Small intestine (tissue), 7 donors: ENCODE measurements around the gene DNER. TPM values are rescaled to one million over a fixed set of nuclear protein-coding genes. Genes with fewer than 3 reads are reported as not detected.

Source experiments
- DNase-seq, 2 donors: peaks; one replicate each; pipeline versions ENCODE4 v3.0.0 to v3.0.0-alpha.2; 2013
- FAIRE-seq: peaks from 2 replicates; lab custom pipeline; 2012; peaks lifted over from hg19 to GRCh38; lab: Jason Lieb, UNC
- H3K27ac ChIP-seq, 3 donors: one replicate each; pipeline ENCODE4 v1.5.1; 2013; ENCODE audit warnings: low read length in 2 of 3, mild to moderate bottlenecking in 2 of 3, control low read depth in 1 of 3, inconsistent platforms in 1 of 3, low read depth in 1 of 3, moderate library complexity in 1 of 3
- H3K27me3 ChIP-seq, 3 donors: one replicate each; pipeline ENCODE4 v1.6.1; 2013; ENCODE audit warnings: low read length in 3 of 3, inconsistent platforms in 1 of 3; ENCODE audit not compliant: control insufficient read depth in 3 of 3, insufficient read depth in 3 of 3
- H3K36me3 ChIP-seq, 3 donors: one replicate each; pipeline ENCODE4 v1.6.1; 2013; ENCODE audit warnings: low read length in 3 of 3, inconsistent platforms in 1 of 3, low read depth in 1 of 3, mild to moderate bottlenecking in 1 of 3, moderate library complexity in 1 of 3; ENCODE audit not compliant: control insufficient read depth in 3 of 3, insufficient read depth in 2 of 3
- H3K4me1 ChIP-seq, 3 donors: one replicate each; pipeline ENCODE4 v1.6.1; 2013; ENCODE audit warnings: low read length in 2 of 3, inconsistent platforms in 1 of 3, low read depth in 1 of 3, mild to moderate bottlenecking in 1 of 3, moderate library complexity in 1 of 3; ENCODE audit not compliant: control insufficient read depth in 3 of 3, insufficient read depth in 2 of 3
- H3K4me3 ChIP-seq, 3 donors: one replicate each; pipeline ENCODE4 v1.5.1; 2013; ENCODE audit warnings: low read length in 3 of 3, control low read depth in 1 of 3, inconsistent platforms in 1 of 3, low read depth in 1 of 3, mild to moderate bottlenecking in 1 of 3, moderate library complexity in 1 of 3
- H3K9me3 ChIP-seq, 2 donors: one replicate each; pipeline ENCODE4 v1.6.1; 2013; ENCODE audit warnings: low read depth in 1 of 2, low read length in 1 of 2; ENCODE audit not compliant: control insufficient read depth in 2 of 2, insufficient read depth in 1 of 2
- WGBS, 3 donors: extraction: QIAGEN DNeasy Blood & Tissue Kit; methylation state at CpG; one replicate each; pipeline ENCODE4 v1.1.7; 2013; 5-methylcytosine and 5-hydroxymethylcytosine counted together
- polyA plus RNA-seq, 4 donors: library from polyadenylated mRNA; stranded (reverse) in 3 of 4; unstranded in 1 of 4; fragments of 200-250 nt in 3 of 4; fragments of 120-200 nt in 1 of 4; gene quantifications; one replicate each; pipeline versions ENCODE4 v1.2.1 to v1.2.3, GENCODE V29; 2013
- donor health status: healthy with polysubstance abuse.
- donor health status: control.
- donor health status: control.
- donor health status: Bipolar disorder and iron deficiency.
- donor health status: healthy.

The DNER gene
- polyA plus RNA-seq, 4 donors: 0.99 to 2.4 TPM; not detected in 2

DNA sequence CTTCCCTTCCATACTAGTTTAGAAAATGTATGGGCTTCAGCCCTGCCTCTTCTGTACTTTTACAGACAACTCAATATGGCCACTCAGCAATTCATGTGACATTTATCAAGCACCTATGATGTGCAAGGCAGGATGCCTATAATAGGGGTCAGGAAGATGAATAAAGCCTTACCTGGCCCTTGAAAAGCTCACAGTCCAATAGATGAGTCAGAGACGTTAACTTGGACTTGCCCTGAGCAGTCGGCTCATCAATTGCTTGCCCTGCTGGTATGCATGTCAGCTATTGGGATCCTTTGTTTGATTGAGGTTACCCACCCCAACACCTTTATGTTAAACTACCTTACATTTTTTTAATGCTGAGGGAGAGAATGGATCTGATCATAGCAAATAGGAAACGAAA, 116.1 kb downstream of the DNER start:
- H3K27ac ChIP-seq: no peak overlapping the region
- DNase-seq (no peak), FAIRE-seq (no peak)
- H3K4me3 ChIP-seq: no peak overlapping the region
- WGBS, 3 donors: 49 to 79% (median 56%) methylated on average over 3 of the region's 3 CpGs
- H3K36me3 ChIP-seq: no peaks in the 10 kb centered on the region
- no peaks in the 10 kb centered on the region for H3K27me3 ChIP-seq
- no peaks in the 10 kb centered on the region for H3K9me3 ChIP-seq
- H3K4me1 ChIP-seq: no peaks in the 10 kb centered on the region

DNA sequence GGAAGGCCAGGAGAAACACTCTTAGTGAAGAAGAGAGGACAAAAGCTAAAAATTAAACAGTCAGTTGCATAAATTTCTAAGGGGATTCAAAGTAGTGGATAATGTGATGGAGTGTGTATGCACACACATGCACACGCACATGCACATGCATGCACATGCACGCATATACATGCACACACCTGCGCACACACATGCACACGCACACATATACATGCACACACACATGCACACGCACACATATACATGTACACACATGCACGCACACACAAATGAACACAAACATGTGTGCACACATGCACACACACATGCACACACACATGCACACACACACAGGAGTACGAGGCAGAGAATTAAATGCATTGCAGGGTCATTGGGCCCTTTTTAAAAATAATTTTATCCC, 117.6 kb downstream of the DNER start:
- no peaks in the 10 kb centered on the region for H3K9me3 ChIP-seq
- no peaks in the 10 kb centered on the region for H3K4me1 ChIP-seq
- FAIRE-seq (no peak), DNase-seq (no peak)
- no peak overlapping the region for H3K27ac ChIP-seq
- H3K36me3 ChIP-seq: no peaks in the 10 kb centered on the region
- no peak overlapping the region for H3K4me3 ChIP-seq
- 60 to 84% (median 63%) methylated on average over 7 of the region's 7 CpGs for WGBS, 3 donors
- no peaks in the 10 kb centered on the region for H3K27me3 ChIP-seq

DNA sequence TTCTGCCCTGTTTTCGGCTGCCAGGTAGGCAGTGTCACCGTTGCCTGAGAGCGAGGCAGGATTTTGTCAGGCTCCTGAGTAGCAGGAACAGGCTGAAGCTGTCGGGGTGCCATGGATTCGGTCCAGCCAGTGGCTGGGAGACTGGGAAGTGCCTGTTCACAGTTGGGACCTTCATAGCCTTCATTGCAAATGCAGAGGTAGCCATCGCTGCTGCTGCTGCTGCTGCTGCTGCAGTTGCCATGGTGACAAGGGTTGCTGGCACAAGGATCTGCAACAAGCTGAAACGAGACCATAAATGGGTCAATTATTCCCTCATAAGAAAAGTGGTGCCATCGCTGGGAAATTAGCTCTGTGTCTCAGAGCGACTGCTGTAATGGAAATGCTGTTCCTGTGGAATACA, 122.7 kb downstream of the DNER start:
- no peak overlapping the region for H3K27ac ChIP-seq
- DNase-seq (no peak), FAIRE-seq (no peak)
- peaks cover 0 to 3% (median 0%) of the 10 kb centered on the region in 3 donors for H3K27me3 ChIP-seq
- no peaks in the 10 kb centered on the region for H3K9me3 ChIP-seq
- WGBS, 3 donors: 69 to 75% (median 72%) methylated on average over 9 of the region's 9 CpGs
- H3K4me3 ChIP-seq: no peak overlapping the region
- no peaks in the 10 kb centered on the region for H3K36me3 ChIP-seq
- peaks cover 0 to 3% (median 0%) of the 10 kb centered on the region in 3 donors for H3K4me1 ChIP-seq

DNA sequence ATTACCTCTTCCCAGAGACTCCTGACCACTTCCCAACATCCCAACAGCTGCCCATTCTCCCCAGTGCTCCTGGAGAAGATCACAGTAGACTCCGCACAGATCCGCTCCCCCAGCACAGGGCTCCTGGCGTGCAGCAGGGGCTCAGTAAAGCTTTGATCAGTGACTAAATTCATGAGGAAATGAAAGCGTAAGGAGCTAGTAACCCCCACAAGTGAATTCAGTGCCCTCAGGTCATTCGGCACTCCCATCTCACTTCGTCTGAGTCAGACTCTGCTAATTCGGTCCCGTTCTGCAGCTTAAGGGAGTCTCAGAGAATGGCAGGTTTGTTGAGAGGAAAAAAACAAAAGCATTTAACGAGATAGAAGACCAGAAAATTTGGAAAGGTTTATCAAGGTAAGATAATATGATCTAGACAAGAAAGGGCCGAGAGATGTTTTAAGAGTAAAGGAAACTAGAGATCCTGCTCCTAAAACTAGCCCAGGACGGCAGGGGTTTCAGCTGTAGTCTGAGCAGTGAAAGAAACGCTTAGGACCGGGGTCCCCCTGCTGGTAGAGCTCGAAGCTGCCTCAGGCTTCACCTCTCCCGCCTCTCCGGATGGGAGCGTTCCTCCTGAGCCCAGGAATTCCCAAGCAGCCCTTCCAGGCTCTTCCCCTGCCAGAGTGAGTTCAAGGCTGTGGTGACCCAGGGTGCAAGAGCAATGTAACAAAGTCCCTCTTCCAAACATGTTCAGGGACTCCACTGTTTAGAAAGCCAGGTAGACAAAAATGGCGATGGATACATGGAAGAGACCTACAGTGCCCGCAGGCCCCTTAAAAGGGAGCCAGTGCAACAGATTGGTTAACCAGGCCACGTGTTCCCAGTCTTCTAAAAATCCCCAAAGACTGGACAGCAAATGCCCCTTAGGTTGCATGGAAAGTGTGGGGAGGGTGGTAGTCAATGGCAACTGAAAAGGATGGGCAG, 127.3 kb downstream of the DNER start:
- H3K36me3 ChIP-seq: no peaks in the 10 kb centered on the region
- H3K9me3 ChIP-seq: no peaks in the 10 kb centered on the region
- DNase-seq (peak; percentile 51 to 67), FAIRE-seq (no peak)
- H3K4me1 ChIP-seq: peaks cover 0 to 4% (median 0%) of the 10 kb centered on the region in 3 donors
- peaks cover 0 to 6% (median 0%) of the 10 kb centered on the region in 3 donors for H3K27me3 ChIP-seq
- 25 to 27% (median 25%) methylated on average over 20 of the region's 20 CpGs for WGBS, 3 donors
- H3K4me3 ChIP-seq: no peak overlapping the region
- no peak overlapping the region for H3K27ac ChIP-seq

DNA sequence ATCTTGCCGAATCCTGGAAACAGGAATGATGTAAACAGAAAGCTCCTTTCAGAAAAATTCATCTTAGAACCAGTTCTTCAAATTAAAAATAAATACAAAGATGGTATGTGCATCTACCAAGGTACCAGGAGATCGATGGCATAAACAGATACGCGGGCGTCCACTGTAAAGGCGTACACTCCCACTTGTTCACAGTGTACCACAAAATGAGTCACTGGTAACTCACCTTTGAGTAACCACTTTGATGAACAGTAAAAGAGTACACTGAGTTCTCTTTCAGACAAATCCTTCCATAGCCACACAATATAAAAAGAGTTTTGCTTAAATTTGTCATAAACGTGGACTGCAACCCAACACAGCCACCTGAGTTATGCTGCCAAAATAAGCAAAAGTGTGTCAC, 128.3 kb downstream of the DNER start:
- 78 to 85% (median 79%) methylated on average over 7 of the region's 7 CpGs for WGBS, 3 donors
- Histone ChIP-seq H3K27ac (no peak overlapping the region), H3K36me3 (no peaks in the 10 kb centered on the region), H3K27me3 (peaks cover 0 to 6% (median 0%) of the 10 kb centered on the region in 3 donors), H3K4me1 (peaks cover 0 to 4% (median 0%) of the 10 kb centered on the region in 3 donors), H3K9me3 (no peaks in the 10 kb centered on the region), H3K4me3 (no peak overlapping the region)
- no peak for DNase-seq
- FAIRE-seq: no peak

GRCh38 chr2:229582151-229582550, 132.2 kb downstream of the DNER start:
- peaks cover 0 to 4% (median 0%) of the 10 kb centered on the region in 3 donors for H3K4me1 ChIP-seq
- FAIRE-seq (no peak), DNase-seq (no peak)
- WGBS, 3 donors: 77 to 78% (median 77%) methylated on average over 7 of the region's 7 CpGs
- H3K4me3 ChIP-seq: no peak overlapping the region
- H3K36me3 ChIP-seq: no peaks in the 10 kb centered on the region
- no peaks in the 10 kb centered on the region for H3K9me3 ChIP-seq
- peaks cover 0 to 6% (median 0%) of the 10 kb centered on the region in 3 donors for H3K27me3 ChIP-seq
- H3K27ac ChIP-seq: no peak overlapping the region

GRCh38 chr2:229578052-229578846, 136.1 kb downstream of the DNER start:
- 37 to 52% (median 48%) methylated on average over 8 of the region's 8 CpGs for WGBS, 3 donors
- no peak for DNase-seq
- H3K4me3 ChIP-seq: no peak overlapping the region
- H3K27ac ChIP-seq: no peak overlapping the region
- H3K4me1 ChIP-seq: no peaks in the 10 kb centered on the region
- H3K9me3 ChIP-seq: no peaks in the 10 kb centered on the region
- no peaks in the 10 kb centered on the region for H3K36me3 ChIP-seq
- no peak for FAIRE-seq
- no peaks in the 10 kb centered on the region for H3K27me3 ChIP-seq

- no peaks in the 10 kb centered on the region for H3K27me3 ChIP-seq
- no peaks in the 10 kb centered on the region for H3K4me1 ChIP-seq
- 68 to 75% (median 74%) methylated on average over 4 of the region's 4 CpGs for WGBS, 3 donors
- no peak for FAIRE-seq
- DNase-seq: no peak
- no peaks in the 10 kb centered on the region for H3K36me3 ChIP-seq
- no peak overlapping the region for H3K27ac ChIP-seq
- H3K9me3 ChIP-seq: no peaks in the 10 kb centered on the region
- no peak overlapping the region for H3K4me3 ChIP-seq
Measured at GRCh38 chr2:229575569-229576315, 138.6 kb downstream of the DNER start.
